ENCODE results near the gene ZNF778. TPM values are rescaled to one million over a fixed set of nuclear protein-coding genes. Genes with fewer than 3 reads are reported as not detected.
"Not testable (repeated sequence)": the region's sequence is repeated elsewhere in the genome, so short reads cannot be mapped to it uniquely, and the experiment has no call there.

Gene ZNF778
- total and polyA plus RNA-seq, 2 donors from 2014 or later: 2.2 to 12.7 TPM

- Histone ChIP-seq H3K36me3 (ENCODE audit: control insufficient read depth in 2 of 3, insufficient read depth in 3 of 3, low read length in 3 of 3) (no peaks in the 10 kb centered on the region), H3K4me3 (ENCODE audit: low read length in 3 of 3) (no peak overlapping the region), H3K9ac (ENCODE audit: low read length in 3 of 3) (no peak overlapping the region), H3K4me1 (ENCODE audit: control insufficient read depth in 2 of 3, insufficient read depth in 2 of 3, low read depth in 1 of 3, low read length in 3 of 3) (peaks cover 0 to 5% (median 2%) of the 10 kb centered on the region in 3 donors), H3K27ac (ENCODE audit: low read depth in 2 of 2, low read length in 2 of 2) (no peak overlapping the region), H3K9me3 (ENCODE audit: control insufficient read depth in 2 of 3, insufficient read depth in 1 of 3, low read length in 3 of 3) (no peaks in the 10 kb centered on the region), H3K27me3 (ENCODE audit: control insufficient read depth, insufficient read depth, low read length) (no peaks in the 10 kb centered on the region)
- TF ChIP-seq CTCF (IDR thresholded peaks at IDR 0.05; ENCODE audit: borderline replicate concordance, extremely low read depth, insufficient read depth): no peak
- intact Hi-C loops (cut with DNase I): no loop called here
- no peak for FAIRE-seq
- peak in 1 of 5 donors; percentile 66 for DNase-seq
Measured at GRCh38 chr16:89242795-89243200, 25.3 kb downstream of the ZNF778 start.

GRCh38 chr16:89243664-89244063 lies 26.2 kb downstream of the ZNF778 start:
- Histone ChIP-seq H3K4me3 (ENCODE audit: low read length in 3 of 3) (no peak overlapping the region), H3K27ac (ENCODE audit: low read depth in 2 of 2, low read length in 2 of 2) (no peak overlapping the region), H3K4me1 (ENCODE audit: control insufficient read depth in 2 of 3, insufficient read depth in 2 of 3, low read depth in 1 of 3, low read length in 3 of 3) (peaks cover 0 to 5% (median 2%) of the 10 kb centered on the region in 3 donors), H3K9ac (ENCODE audit: low read length in 3 of 3) (no peak overlapping the region), H3K9me3 (ENCODE audit: control insufficient read depth in 2 of 3, insufficient read depth in 1 of 3, low read length in 3 of 3) (no peaks in the 10 kb centered on the region), H3K36me3 (ENCODE audit: control insufficient read depth in 2 of 3, insufficient read depth in 3 of 3, low read length in 3 of 3) (no peaks in the 10 kb centered on the region), H3K27me3 (ENCODE audit: control insufficient read depth, insufficient read depth, low read length) (no peaks in the 10 kb centered on the region)
- DNase-seq (no peak), FAIRE-seq (no peak)
- TF ChIP-seq CTCF (IDR thresholded peaks at IDR 0.05; ENCODE audit: borderline replicate concordance, extremely low read depth, insufficient read depth): no peak
- intact Hi-C loops (cut with DNase I): no loop called here

- H3K27ac ChIP-seq (ENCODE audit: low read depth in 2 of 2, low read length in 2 of 2); H3K36me3 ChIP-seq (ENCODE audit: control insufficient read depth in 2 of 3, insufficient read depth in 3 of 3, low read length in 3 of 3); intact Hi-C loops (cut with DNase I); DNase-seq; H3K4me1 ChIP-seq (ENCODE audit: control insufficient read depth in 2 of 3, insufficient read depth in 2 of 3, low read depth in 1 of 3, low read length in 3 of 3); H3K9me3 ChIP-seq (ENCODE audit: control insufficient read depth in 2 of 3, insufficient read depth in 1 of 3, low read length in 3 of 3); H3K4me3 ChIP-seq (ENCODE audit: low read length in 3 of 3); H3K9ac ChIP-seq (ENCODE audit: low read length in 3 of 3); FAIRE-seq; H3K27me3 ChIP-seq (ENCODE audit: control insufficient read depth, insufficient read depth, low read length): not testable (repeated sequence)
Measured at GRCh38 chr16:89244264-89244663, 26.8 kb downstream of the ZNF778 start.

- FAIRE-seq: no peak
- H3K4me1 ChIP-seq (ENCODE audit: control insufficient read depth in 2 of 3, insufficient read depth in 2 of 3, low read depth in 1 of 3, low read length in 3 of 3): peaks cover 0 to 5% (median 2%) of the 10 kb centered on the region in 3 donors
- no peak overlapping the region for H3K27ac ChIP-seq (ENCODE audit: low read depth in 2 of 2, low read length in 2 of 2)
- no peak overlapping the region for H3K9ac ChIP-seq (ENCODE audit: low read length in 3 of 3)
- no peaks in the 10 kb centered on the region for H3K9me3 ChIP-seq (ENCODE audit: control insufficient read depth in 2 of 3, insufficient read depth in 1 of 3, low read length in 3 of 3)
- DNase-seq: peak in 1 of 5 donors; percentile 72
- no peak for TF ChIP-seq CTCF (IDR thresholded peaks at IDR 0.05; ENCODE audit: borderline replicate concordance, extremely low read depth, insufficient read depth)
- H3K4me3 ChIP-seq (ENCODE audit: low read length in 3 of 3): no peak overlapping the region
- no peaks in the 10 kb centered on the region for H3K27me3 ChIP-seq (ENCODE audit: control insufficient read depth, insufficient read depth, low read length)
- intact Hi-C loops (cut with DNase I): no loop called here
- H3K36me3 ChIP-seq (ENCODE audit: control insufficient read depth in 2 of 3, insufficient read depth in 3 of 3, low read length in 3 of 3): no peaks in the 10 kb centered on the region
Measured at GRCh38 chr16:89244754-89245153, 27.3 kb downstream of the ZNF778 start.
